OCI-LY1 (cell line): ENCODE results near the gene COL20A1.

Experiments used
- H2AFZ ChIP-seq: fragments of 200-600 bp; sonication (generic), shearing (Covaris generic); 2 replicates; pipeline ENCODE4 v1.6.0; 2014; ENCODE audit warnings: antibody characterized with exemption, mild to moderate bottlenecking, low read length
- H3F3A ChIP-seq: fragments of 200-600 bp; sonication (generic), shearing (Covaris generic); 2 replicates; pipeline ENCODE4 v1.6.0; 2014; ENCODE audit warnings: mild to moderate bottlenecking, antibody characterized with exemption, low read length, moderate library complexity; ENCODE audit not compliant: insufficient read depth
- H3K27ac ChIP-seq: fragments of 200-600 bp; sonication (generic); 2 replicates; pipeline ENCODE4 v1.5.1; 2014; ENCODE audit warnings: low read length, mixed run types, mild to moderate bottlenecking, low read depth; ENCODE audit not compliant: poor library complexity, severe bottlenecking
- H3K27me3 ChIP-seq: fragments of 200-600 bp; sonication (generic); 2 replicates; pipeline ENCODE4 v1.6.0; 2014; ENCODE audit warnings: antibody characterized with exemption, mild to moderate bottlenecking, low read length, moderate library complexity; ENCODE audit not compliant: insufficient read depth
- H3K36me3 ChIP-seq: fragments of 200-600 bp; sonication (generic); 2 replicates; pipeline ENCODE4 v1.6.1; 2014; ENCODE audit warnings: mild to moderate bottlenecking, antibody characterized with exemption, low read length, moderate library complexity, mixed read lengths; ENCODE audit not compliant: insufficient read depth
- H3K4me1 ChIP-seq: fragments of 200-600 bp; sonication (generic); 2 replicates; pipeline ENCODE4 v1.5.1; 2014; ENCODE audit warnings: mild to moderate bottlenecking, low read length, moderate library complexity; ENCODE audit not compliant: insufficient read depth, severe bottlenecking
- H3K4me2 ChIP-seq: fragments of 200-600 bp; sonication (generic), shearing (Covaris generic); 2 replicates; pipeline ENCODE4 v1.6.1; 2014; ENCODE audit warnings: low read length
- H3K4me3 ChIP-seq: fragments of 200-600 bp; sonication (generic); 2 replicates; pipeline ENCODE4 v1.5.1; 2014; ENCODE audit warnings: low read length, low read depth, mild to moderate bottlenecking, mixed read lengths; ENCODE audit not compliant: poor library complexity, severe bottlenecking
- H3K79me2 ChIP-seq: fragments of 200-600 bp; shearing (Covaris generic); 2 replicates; pipeline ENCODE4 v1.6.1; 2016; ENCODE audit warnings: mixed run types, low read length, mixed read lengths; ENCODE audit not compliant: insufficient read depth
- H3K9ac ChIP-seq: fragments of 200-600 bp; sonication (generic), shearing (Covaris generic); 2 replicates; pipeline ENCODE4 v1.6.1; 2014; ENCODE audit warnings: mild to moderate bottlenecking, low read length, mixed read lengths
- H3K9me2 ChIP-seq: fragments of 200-600 bp; sonication (generic), shearing (Covaris generic); 2 replicates; pipeline ENCODE4 v1.6.1; 2014; ENCODE audit warnings: low read depth, mild to moderate bottlenecking, low read length, mixed read lengths
- H3K9me3 ChIP-seq: fragments of 200-600 bp; shearing (Covaris generic); 2 replicates; pipeline ENCODE4 v1.6.1; 2014; ENCODE audit warnings: low read length, mixed read lengths
- H4K20me1 ChIP-seq: fragments of 200-600 bp; sonication (generic), shearing (Covaris generic); 2 replicates; pipeline ENCODE4 v1.6.0; 2016; ENCODE audit warnings: mild to moderate bottlenecking, low read length; ENCODE audit not compliant: insufficient read depth
- EZH2 ChIP-seq: fragments of 200-600 bp; sonication (generic), shearing (Covaris generic); IDR thresholded peaks from 2 replicates; pipeline ENCODE4 v1.8.0; 2017; ENCODE audit warnings: borderline replicate concordance, mixed run types, mild to moderate bottlenecking, antibody characterized with exemption, low read length, moderate library complexity, mixed read lengths
- TF ChIP-seq, protein P1 (sequence below): fragments of 200-600 bp; sonication (generic), shearing (Covaris generic); IDR thresholded peaks from 2 replicates; pipeline ENCODE4 v1.5.1; 2017; ENCODE audit warnings: mild to moderate bottlenecking, antibody characterized with exemption, low read length, moderate library complexity, mixed read lengths

The COL20A1 gene

DNA sequence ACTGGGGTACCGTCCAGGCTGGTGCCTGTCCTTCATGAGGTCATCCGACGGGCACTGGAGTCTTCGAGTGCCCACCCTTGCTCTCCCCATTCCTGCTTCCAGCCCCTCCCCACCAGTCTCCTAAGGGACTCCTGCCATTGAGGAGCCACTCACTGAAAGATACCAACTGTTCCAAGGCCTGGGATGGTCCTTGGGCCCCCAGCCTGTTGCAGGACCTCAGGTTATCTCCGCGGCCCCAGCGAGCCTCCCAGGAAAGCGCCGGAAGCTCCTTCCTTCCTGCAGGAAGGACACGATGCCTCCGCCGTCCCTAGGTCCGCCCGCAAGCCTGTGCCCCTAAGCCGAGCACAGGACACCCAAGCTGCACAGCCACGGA, 39.9 kb upstream of the COL20A1 start:
- Histone ChIP-seq H3K4me1 (no peaks in the 10 kb centered on the region), H3K27me3 (no peaks in the 10 kb centered on the region), H3K9ac (no peak overlapping the region), H3K9me3 (no peaks in the 10 kb centered on the region), H2AFZ (no peak overlapping the region), H3K36me3 (no peaks in the 10 kb centered on the region), H3K9me2 (no peaks in the 10 kb centered on the region), H3K27ac (no peak overlapping the region), H3K79me2 (no peaks in the 10 kb centered on the region), H3K4me3 (no peak overlapping the region), H3K4me2 (no peak overlapping the region), H3F3A (no peaks in the 10 kb centered on the region), H4K20me1 (no peaks in the 10 kb centered on the region)
- TF ChIP-seq, protein P1, sequence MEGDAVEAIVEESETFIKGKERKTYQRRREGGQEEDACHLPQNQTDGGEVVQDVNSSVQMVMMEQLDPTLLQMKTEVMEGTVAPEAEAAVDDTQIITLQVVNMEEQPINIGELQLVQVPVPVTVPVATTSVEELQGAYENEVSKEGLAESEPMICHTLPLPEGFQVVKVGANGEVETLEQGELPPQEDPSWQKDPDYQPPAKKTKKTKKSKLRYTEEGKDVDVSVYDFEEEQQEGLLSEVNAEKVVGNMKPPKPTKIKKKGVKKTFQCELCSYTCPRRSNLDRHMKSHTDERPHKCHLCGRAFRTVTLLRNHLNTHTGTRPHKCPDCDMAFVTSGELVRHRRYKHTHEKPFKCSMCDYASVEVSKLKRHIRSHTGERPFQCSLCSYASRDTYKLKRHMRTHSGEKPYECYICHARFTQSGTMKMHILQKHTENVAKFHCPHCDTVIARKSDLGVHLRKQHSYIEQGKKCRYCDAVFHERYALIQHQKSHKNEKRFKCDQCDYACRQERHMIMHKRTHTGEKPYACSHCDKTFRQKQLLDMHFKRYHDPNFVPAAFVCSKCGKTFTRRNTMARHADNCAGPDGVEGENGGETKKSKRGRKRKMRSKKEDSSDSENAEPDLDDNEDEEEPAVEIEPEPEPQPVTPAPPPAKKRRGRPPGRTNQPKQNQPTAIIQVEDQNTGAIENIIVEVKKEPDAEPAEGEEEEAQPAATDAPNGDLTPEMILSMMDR = no peak
- TF ChIP-seq EZH2 = no peak

DNA sequence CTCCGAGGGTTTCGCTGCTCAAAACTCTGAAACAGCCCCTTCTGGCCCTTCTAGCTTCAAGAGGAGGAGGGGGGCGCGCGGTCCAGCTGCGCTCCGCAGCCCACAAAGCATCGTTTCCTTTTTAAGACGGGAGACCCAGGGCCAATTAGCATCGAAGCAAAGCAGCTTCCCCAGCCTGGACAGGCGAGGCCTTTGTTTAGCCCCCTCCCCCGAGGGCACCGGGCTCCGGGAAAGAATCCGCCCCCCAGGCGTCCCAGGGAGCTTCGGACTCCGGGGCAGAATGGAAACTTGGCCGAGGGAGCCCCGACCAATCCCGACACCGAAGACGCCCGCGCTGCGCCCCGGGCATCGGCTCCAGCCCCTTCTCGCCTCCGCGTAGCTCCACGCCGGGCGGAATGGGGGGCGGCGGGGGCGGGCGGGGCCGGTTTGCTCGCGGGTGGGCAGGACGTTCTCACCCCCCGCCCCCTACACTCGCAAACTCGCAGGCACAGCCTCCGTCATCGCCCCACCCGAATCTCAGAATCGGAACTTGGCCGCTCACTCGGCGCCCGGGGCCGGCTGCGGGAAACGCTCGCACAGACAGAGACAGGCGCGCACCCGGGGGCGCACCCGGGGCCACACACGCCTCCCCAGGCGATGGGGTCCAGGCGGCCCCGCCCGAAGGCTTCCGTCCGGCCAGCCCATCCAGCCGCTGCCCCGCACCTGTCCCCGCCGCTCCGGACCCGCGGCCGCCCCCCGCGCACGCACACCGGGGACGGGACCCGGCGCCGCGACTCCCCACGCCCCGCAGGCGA, 39.4 kb upstream of the COL20A1 start:
- Histone ChIP-seq H3K9me3 (no peaks in the 10 kb centered on the region), H3K27me3 (no peaks in the 10 kb centered on the region), H3K9ac (no peak overlapping the region), H3K36me3 (no peaks in the 10 kb centered on the region), H3K9me2 (no peaks in the 10 kb centered on the region), H2AFZ (no peak overlapping the region), H3K27ac (no peak overlapping the region), H4K20me1 (no peaks in the 10 kb centered on the region), H3K4me2 (no peak overlapping the region), H3K79me2 (no peaks in the 10 kb centered on the region), H3K4me1 (no peaks in the 10 kb centered on the region), H3F3A (no peaks in the 10 kb centered on the region), H3K4me3 (no peak overlapping the region)
- TF ChIP-seq, protein P1 = no peak
- TF ChIP-seq EZH2 = no peak

DNA sequence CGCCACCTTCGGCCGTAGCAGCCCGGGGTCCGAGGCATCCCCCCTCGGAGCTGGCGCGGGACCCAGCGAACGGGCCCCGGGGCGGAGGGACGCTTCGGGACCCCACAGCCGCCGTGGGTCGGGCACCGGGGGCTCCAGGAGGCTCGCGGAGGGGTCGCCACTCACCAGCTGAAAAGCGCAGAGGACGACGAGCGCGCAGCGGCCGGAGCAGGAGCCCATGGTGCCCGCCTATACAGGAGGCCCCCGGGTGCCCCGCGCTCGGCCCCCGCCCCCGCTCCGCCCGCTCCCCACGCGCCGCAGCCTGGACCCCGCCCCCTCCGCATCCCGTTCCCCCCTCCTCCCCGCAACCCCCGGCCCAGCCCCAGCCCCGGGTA, 38.8 kb upstream of the COL20A1 start, which contains the start of gene NKAIN4:
Gene NKAIN4, minus strand, starts transcription at position 232 of the 374 bp plus-strand sequence. Its CDS starts 13 bp downstream, at position 219.
- H3K9ac ChIP-seq = no peak within 1 kb of the TSS
- H3K4me3 ChIP-seq = no peak within 1 kb of the TSS
- no peaks in the 10 kb centered on the region for H3K79me2 ChIP-seq
- no peaks in the 10 kb centered on the region for H3K9me2 ChIP-seq
- TF ChIP-seq, protein P1 = no peak
- no peak for TF ChIP-seq EZH2
- no peaks in the 10 kb centered on the region for H3F3A ChIP-seq
- no peaks in the 10 kb centered on the region for H3K9me3 ChIP-seq
- H3K36me3 ChIP-seq = no peaks in the 10 kb centered on the region
- H3K4me2 ChIP-seq = no peak within 1 kb of the TSS
- no peaks in the 10 kb centered on the region for H4K20me1 ChIP-seq
- no peak within 1 kb of the TSS for H2AFZ ChIP-seq
- no peaks in the 10 kb centered on the region for H3K4me1 ChIP-seq
- H3K27ac ChIP-seq = no peak within 1 kb of the TSS
- no peaks in the 10 kb centered on the region for H3K27me3 ChIP-seq
